ENCODE measurements around the gene PLCD1.
"Not testable (repeated sequence)": the region's sequence is repeated elsewhere in the genome, so short reads cannot be mapped to it uniquely, and the experiment has no call there.

Gene PLCD1

DNA sequence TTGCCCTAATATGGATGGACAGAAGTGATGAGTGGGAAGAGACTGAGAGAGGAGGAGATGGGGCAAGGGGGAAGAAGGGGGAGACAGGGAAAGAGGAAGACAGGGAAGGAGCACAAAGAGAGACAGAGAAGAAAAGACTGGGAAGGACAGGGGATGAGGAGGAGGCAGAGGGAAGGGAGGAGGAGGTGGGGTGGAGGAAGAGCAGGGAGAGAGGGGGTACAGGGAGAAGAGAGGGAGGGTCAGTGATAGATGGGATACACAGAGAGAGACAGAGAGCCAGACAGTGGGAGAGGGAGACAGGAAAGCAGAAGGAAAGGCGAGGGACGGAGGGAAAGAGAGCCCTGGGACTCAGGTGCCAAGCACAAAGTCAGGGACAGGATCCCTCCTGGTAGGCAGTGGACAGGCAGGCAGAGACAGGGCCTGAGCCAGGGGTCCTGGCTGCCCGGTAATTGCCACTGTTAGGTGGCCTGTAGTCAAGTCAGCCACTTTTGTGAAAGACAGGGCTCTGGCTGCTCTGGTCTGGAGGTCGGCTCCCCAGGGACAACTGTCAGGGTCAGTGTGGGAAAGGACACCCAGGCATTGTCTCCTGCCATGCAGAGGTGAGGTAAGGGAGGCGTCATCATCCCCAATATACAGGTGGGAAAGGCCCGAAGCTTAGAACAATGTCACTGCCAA, 29.1 kb downstream of the PLCD1 start:
- no peak for DNase-seq (ENCODE audit: low spot score)

DNA sequence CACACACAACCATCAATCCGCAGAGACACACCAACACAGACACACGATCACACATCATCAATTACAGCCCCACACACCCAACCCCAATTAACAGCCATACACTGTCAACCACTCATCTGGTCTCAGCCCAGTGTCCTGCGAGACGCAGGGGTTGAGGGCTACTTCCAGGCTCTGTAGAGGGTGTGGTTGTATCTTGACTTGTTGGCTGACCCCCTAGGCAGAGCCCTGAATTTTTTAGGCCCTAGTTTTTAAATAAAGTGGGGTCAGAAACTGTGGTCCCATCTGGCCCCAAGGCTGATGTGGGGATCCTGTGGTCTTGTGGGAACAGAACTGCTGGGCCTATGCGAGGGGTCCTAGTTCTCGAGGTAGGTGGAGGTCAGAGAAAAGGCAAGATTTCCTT, 29.6 kb downstream of the PLCD1 start:
- no peak for DNase-seq (ENCODE audit: low spot score)

DNA sequence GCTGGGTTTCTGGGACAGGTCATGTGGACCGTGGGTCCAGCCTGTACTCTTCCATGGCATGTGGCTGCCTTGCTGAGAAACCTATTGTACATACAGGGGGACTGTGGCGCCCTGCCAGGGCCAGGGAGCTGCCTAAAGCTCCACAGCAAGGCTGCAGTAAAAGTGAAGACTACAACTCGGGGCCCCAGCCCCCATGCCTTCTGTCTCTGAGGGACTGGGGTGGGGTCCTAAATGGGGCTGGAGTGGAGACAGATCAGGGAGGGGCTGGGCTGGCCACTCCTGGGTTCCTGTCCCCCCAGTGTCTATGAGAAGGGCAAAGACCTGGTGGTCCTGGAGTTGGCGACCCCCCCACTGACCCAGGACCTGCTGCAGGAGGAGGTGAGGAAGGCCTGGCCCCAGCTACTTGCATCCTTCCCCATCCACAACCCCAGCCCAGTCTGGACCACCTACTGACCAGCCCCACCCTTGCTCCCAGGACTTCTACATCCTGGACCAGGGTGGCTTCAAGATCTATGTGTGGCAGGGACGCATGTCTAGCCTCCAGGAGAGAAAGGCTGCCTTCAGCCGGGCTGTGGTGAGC, 31.6 kb downstream of the PLCD1 start:
- DNase-seq (ENCODE audit: low spot score), result no peak

DNA sequence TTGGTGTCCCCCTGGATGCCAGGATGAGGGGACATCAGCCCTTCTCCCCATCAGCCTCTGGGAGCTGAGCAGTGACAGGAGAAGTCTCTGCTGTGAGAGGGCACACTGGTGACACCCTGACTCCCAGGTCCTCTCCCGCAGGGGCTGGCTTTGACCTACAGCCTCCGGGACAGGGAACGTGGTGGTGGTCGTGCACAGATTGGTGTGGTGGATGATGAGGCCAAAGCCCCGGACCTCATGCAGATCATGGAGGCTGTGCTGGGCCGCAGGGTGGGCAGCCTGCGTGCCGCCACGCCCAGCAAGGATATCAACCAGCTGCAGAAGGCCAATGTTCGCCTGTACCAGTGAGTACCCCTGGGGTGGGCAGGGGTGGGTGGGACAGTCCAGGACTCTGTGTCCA, 32.1 kb downstream of the PLCD1 start:
- no peak for DNase-seq (ENCODE audit: low spot score)

DNA sequence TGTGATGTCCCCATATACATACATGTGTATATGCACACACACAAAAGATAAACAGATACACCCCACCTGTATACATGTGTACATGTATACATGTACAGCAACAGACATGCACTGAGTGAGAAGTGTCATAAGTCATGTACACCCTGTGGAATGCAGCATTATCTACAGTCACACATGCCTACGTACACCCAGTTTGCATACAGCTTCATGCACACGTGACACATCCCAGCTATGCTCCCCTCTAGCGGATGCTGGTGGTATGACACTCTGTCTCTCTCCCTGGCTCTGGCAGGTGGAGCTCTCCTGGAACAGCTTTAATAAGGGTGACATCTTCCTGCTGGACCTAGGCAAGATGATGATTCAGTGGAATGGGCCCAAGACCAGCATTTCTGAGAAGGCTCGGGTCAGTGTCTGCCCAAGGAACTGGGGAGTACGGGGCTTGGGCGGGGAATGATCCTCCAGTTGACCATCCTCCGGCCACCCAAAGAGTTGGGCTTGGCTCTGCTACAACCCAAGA, 32.6 kb downstream of the PLCD1 start:
- DNase-seq (ENCODE audit: low spot score), result peak; percentile 83

- DNase-seq (ENCODE audit: low spot score), result no peak
Measured at GRCh38 chr3:37995652-37996641, 33.5 kb downstream of the PLCD1 start.

GRCh38 chr3:37994639-37994972, 34.8 kb downstream of the PLCD1 start:
- DNase-seq (ENCODE audit: low spot score), result no peak

DNA sequence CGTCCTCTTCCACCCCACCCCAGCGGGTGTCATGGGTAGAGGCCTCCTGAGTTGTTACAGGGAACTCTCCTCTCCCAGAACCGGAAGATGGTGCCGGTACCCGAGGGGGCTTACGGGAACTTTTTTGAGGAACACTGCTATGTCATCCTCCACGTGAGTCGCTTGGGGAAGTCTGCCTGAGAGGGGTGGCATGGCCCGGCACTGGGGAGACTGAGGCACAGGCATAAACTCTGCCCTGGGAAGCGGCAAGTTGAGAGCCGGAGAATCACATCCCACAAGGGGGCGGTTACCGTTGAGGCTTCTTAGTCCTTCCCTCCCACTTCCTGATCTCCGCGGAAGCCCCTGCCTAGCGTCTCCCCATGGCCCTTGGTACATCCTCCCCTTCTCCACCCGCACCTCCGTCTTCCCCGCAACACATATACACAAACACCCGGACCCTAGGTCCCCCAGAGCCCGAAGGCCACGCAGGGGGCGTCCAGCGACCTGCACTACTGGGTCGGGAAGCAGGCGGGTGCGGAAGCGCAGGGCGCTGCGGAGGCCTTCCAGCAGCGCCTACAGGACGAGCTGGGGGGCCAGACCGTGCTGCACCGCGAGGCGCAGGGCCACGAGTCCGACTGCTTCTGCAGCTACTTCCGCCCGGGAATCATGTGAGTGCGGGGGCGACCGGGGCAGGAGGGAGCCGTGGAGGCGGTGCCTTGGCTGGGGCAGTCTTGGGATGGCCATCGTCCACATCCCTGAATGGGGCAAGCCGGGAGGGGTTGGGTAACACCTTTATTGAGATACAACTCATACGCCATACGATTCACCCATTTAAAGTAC, 35.4 kb downstream of the PLCD1 start:
- peak; percentile 74 for DNase-seq (ENCODE audit: low spot score)

DNA sequence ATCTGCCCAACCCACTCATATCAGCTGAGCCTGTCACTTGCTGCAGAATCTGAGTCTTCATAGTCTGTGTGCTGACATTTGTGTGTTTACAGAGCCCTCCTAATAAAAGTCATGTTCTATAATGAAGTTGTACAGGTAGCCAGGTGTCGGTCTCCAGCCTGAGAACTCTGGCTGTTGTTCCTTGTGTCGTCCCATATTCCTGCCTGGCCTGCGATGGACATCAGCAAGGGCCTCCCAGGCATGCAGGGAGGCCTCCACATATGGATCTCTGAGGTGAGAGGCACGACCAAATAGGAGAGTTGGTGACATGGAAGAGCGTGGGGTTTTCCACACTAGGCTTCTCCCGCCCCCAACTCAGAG, 36.0 kb downstream of the PLCD1 start:
- no peak for DNase-seq (ENCODE audit: low spot score)

DNA sequence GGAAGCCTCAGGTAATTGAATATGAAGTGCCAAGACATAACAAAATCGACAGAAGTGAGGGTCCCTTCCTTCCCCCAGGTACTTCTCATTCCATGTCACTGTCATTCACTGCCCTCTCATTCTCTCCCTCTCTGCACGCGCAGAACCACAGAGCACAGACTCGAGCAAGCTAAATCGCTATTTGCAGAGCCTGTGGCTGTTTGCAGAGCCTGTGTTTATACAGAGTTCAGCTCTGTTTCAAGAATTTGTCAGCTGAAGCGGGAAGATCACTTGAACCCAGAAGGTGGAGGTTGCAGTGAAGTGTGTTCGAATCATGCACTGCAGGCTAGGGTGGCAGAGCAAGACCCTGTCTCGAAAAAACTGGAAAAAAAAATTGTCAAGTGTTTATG, 36.4 kb downstream of the PLCD1 start:
- DNase-seq (ENCODE audit: low spot score), result peak; percentile 32

DNA sequence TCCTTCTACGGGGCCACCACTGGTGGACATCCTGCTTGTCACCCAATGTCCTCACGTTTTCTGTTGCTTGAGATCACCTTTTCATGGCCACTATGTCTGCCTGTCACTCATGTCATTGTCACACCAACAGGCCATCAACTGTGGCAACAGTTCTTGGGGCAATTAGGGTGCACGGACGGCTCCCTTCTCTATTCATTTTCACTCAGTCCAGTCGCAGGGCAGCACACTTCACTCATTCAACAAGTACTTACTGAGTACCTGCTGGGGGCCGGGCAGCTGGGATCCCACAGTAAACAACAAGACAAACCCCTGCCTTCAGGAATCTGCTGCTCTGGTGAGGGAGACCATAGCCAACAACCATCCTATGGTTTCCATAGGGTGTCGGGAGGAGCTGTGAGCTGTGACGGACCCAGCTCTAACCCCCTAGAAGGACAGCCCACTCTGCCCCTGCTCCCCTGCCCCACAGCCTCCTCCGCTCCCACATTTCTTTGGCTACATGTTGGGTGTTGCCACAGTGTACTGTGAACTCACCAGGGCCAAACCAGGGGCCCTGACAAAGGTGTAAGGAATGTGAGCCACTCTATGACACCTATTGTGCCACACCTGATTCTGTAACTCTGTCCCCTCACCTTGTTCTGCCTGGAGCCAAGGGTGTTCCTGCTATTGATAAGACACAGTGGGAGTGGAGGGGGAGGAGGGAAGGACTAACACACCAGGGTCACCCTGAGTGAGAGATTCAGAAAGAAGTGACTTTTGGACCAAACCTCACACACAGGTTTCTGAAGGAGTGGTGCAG, 37.0 kb downstream of the PLCD1 start:
- DNase-seq (ENCODE audit: low spot score), result peak; percentile 38

DNA sequence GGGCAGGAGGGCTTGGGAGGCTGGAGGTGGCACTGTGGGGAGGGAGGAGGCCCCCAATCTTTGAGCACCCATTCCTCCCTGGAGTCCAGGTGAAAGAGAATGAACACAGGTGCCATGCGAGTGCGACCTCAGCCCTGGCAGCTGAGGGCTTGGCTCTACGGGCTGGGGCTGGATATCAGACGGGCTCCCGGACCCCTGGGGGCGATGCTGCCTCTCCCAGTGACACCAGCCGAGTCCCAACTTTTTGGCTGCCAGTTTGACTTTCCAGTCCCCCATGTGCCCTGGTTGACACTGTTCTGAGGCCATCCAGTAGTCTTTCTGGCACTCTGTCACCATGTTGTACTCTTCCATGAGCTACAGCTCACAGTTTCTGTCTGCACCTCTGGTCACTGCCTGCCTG, 37.6 kb downstream of the PLCD1 start:
- DNase-seq (ENCODE audit: low spot score), result peak; percentile 42

DNA sequence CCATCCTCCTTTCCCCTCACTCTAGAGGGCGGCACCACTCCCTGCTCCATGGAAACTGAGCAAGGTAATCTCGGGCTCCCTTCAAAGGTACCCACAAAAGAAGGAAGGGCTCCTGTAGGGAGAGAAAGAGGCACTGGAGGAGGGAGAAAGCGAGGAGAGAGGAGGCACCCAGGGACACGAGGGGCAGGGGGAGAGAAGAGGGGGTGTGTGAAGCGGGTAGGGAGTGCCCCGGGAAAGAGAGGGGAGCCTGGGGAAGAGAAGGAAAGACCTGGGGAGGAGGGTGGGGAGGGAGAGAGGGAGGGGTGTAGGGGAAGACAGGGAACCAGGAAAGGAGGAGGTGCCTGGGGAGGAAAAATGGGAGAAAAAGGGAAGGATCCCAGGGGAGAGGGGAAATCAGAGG, 38.3 kb downstream of the PLCD1 start:
- DNase-seq (ENCODE audit: low spot score), result peak; percentile 33

GRCh38 chr3:37990527-37990926, 38.9 kb downstream of the PLCD1 start, which contains the start of gene VILL:
Gene VILL (plus strand): TSS chr3:37990786. CDS start chr3:37993673, 2,887 bp downstream.
- DNase-seq (ENCODE audit: low spot score), result no peak

GRCh38 chr3:37989821-37990480, 39.5 kb downstream of the PLCD1 start:
- peak; percentile 42 for DNase-seq (ENCODE audit: low spot score)

- no peak for DNase-seq (ENCODE audit: low spot score)
Measured at GRCh38 chr3:37988931-37989525, 40.4 kb downstream of the PLCD1 start.

DNA sequence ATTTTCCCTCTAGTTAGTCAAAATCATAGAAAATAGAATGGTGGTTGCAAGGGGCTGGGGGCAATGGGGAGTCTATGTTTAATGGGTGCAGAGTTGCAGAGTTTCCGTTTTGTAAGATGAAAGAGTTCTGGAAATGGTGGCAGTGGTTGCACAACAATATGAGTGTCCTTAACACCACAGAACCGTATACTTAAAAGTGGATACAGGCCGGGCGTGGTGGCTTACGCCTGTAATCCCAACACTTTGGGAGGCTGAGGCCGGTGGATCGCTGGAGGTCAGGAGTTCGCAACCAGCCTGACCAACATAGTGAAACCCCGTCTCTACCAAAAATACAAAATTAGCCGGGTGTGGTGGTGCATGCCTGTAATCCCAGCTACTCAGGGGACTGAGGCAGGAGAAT, 41.1 kb downstream of the PLCD1 start:
- DNase-seq (ENCODE audit: low spot score), result not testable (repeated sequence)

GRCh38 chr3:37987751-37988179, 41.7 kb downstream of the PLCD1 start:
- DNase-seq (ENCODE audit: low spot score), result no peak

GRCh38 chr3:37987315-37987697, 42.1 kb downstream of the PLCD1 start:
- DNase-seq (ENCODE audit: low spot score), result no peak
